Tongue (tissue), 2 donors: ENCODE measurements around the gene C19orf85. TPM values are rescaled to one million over a fixed set of nuclear protein-coding genes. Genes with fewer than 3 reads are reported as not detected.

Source experiments
- DNase-seq: peaks from one replicate; pipeline ENCODE4 v3.0.0-alpha.2; 2015
- total RNA-seq: library from RNA; depleted of rRNA; stranded (reverse); fragments of >200 nt; gene quantifications from one replicate; pipeline ENCODE4 v1.2.3, GENCODE V29; 2014

C19orf85 gene
- total RNA-seq, 1 donor from 2014 or later, result not detected

DNA sequence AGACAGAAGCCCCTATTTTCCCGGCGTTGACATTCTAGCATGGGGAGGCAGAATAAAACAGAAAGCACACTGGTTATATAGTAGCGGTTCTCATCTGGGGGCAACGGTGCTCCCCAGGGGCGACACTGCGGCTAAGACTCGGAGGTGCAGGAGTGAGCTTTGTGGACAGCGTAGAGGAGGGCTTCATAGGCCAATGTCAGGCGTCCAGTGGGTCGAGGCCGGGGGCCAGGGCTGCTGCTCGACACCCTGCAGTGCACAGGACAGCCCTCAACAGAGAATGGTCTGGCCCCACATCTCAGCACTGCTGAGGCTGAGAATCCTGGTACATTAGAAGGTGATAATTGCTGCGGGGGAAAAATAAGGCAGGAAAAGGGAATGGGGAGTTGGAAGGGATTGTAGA is 13.4 kb upstream of the C19orf85 start:
- DNase-seq, result no peak

DNA sequence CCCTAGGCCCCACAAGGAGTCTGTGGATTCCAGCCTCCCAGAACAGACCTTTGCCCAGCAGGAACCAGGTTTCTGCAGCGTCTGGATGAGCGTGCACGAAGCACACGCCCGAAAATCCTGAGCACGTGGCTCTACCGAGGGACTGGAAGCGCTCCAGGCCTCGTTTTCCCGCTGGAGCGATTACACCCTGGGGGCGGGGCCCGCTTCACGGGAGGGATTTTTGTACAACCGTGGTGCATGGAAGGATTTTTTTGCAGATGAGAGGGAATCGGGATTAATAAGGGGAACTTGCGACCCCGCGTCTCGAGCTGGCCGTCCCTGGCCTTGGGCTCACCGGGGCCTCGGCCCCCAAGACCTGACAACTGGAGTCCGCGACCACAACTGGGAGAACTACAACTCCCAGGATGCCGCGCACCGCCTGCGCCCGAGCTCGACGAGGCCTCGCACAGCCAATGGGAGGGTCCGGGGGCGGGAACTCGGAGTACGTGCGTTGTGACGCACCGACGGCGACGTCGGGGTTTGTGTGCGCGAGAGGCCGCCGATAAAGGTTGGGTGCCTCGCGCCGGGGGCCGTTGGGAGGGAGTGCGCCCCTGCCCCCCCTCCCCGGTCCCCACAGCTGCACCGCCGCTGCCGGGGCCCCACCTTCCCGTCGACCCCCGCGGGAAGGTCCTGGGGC is 11.7 kb upstream of the C19orf85 start, which contains the start of gene ZNF628:
Gene ZNF628, plus strand, starts transcription at position 518 of the 676 bp plus-strand sequence. CDS start 3,294 bp downstream, outside the sequence.
- DNase-seq, result peak; percentile 99

DNA sequence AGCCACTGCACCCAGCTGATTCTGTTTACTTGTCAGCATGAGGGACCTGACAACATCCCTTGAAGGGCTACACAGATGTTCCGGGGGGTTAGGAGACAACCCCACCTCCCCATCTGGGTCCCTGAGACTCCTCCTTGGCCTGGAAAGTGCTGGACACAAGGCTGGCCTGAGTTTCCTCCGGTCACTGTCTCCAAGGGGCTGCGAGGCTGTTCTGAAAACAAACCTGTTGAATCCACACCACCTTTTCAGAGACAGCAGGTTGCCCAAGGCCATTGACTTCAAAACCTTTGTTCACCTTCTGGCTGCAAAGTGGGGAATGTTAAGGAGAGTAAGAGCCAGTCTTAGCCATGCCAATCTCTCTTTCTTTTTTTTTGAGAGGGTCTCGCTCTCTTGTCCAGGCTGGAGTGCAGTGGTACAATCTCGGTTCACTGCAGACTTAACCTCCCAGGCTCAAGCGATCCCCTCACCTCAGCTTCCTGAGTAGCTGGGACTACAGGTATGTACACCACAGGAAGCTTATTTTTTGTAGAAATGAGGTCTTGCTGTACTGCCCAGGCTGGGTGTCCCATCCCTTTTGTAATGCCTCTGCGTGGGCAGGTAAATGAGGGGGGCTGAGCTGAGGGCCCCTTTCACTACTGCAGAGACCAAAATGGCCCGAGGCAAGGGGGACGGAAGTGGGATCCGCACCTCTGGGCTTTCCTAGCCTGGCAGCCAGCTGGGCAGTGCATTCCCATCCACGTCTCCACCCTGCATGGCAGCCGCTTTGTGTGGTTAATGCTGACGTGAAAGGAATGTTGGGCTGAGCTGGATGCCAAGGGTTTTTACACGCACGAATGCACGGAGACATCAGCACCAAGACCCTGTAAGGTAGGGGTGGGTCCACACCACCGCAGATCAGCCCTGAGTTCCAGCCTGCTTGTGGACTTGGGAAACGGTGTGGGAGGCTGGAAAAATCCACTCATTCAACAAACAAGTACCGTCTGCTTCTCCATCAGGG is 10.0 kb upstream of the C19orf85 start:
- DNase-seq, result no peak

DNA sequence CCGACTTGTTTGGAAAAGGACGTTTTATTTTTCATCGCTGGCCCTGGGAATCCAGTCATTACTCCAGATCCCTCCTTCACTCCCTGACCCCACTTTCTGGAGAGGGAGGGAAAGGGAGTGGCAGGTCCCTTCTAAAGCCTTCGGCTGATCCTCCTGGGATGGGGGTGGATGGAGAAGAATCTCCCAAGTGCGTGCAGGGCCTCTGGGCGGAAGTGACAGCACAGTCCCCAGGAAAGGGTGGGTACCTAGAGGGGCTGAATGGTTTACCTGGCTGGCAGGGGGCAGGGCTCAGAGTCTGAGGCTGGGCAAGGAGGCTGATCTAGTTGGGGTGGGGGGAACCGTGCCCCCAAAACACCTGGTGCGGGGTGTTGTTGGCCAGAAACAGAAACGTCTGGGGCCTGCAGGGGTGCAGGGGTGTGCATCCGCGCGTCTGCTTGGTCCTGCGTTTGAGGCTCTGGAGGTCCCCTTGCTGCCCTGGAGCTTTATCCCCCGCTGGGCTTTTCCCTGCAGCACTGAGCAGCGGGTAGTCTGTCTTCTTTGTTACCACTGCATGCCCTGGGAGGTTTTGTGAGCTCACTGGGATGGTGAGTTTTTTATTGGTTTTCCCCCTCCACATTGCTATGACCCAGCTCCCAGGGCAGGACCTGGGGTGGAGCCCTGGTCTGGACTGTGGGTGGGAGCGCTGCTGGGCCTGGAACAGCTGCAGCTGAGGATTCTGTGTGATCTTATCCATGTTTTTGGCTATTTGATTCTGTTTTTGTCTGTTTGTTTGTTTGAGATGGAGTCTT is 8.9 kb upstream of the C19orf85 start:
- no peak for DNase-seq

DNA sequence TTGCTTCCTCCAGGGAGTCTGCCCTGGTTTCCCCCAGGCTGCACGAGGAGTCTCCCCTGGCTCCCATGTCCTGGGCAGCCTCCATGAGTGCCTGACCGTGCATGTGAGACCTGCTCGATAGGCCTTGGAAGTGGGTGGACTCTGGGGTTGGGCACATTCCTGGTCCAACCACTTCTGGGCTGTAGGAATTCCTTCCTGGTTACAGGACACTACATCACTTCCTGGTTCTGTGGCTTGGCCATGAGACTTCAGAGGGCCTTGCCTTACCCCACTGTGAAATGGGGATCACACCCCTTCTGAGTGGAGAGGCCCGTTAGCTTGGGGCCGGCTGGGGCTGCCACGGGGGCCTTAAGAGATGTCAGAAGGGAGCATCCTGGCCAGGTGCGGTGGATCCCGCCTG is 7.9 kb upstream of the C19orf85 start:
- DNase-seq, result no peak

DNA sequence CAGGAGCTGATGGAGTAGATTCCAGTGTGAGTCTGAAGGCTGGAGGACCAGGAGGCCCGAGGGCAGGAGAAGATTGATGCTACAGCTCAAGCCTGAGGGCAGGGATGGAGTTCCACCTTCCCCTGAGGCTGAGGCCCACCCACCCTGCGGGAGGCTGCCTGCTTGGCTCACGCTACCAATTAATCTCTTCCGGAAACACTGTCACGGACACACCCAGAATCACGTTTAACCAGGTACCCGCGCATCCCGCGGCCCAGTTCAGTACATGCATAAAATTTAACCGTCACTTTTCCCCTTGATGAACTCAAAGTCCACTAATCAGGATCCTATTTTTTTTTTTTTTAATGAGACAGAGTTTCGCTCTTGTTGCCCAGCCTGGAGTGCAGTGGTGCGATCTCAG is 6.7 kb upstream of the C19orf85 start:
- no peak for DNase-seq

DNA sequence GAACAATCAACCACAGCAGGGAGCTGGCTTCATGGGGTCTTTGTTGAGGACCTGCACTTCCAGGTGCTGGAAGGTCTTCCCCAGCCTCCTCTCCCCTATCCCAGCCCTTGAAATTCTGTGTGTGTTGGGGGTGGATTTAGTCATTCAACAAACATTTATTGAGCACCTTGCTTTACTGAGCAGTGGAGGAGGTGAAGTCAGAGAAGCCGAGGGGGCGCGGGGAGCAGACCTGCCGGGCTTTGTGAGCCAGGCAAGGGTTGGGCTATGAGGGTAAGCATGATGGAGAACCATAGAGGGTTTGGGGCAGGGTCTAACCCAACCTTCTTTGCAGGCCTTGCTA is 3.5 kb upstream of the C19orf85 start:
- no peak for DNase-seq

DNA sequence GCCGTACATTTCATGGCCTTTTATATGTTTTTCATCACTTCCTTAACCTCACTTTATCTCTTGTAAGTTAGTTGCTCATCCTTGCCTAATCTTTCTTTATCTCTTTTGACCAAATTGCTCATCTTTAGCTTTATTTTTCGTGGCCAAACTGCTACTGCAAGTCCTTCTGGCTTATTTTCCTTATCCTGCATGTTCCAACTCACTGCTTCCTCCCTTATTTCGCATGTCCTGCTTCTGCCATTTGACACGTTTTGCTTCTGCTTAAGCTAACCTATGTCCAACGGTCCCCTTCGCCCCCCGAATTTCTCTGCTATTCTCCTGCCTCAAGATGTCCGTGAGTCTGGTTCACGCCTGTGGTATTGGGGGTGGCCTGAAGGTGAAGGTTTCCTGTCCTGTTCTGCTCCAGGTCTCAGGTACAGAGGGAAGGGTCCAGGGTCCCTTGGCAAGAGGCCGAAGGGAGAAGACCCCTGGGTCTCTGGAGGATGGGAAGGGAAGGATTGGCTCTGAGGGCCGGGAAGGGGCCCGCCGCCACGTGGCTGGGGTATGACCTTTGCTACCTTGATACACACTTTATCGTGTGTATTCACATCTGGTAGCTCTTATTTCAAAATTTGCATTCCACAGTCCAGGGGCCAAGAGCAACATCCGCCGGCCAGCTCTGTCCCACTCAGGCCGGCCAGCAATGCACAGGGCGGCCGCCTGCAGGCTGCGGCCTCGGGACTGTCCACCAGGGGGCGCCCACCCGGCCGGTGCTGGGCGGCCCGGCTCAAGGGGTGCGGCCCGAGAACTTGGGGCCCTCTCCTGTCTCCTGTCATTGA is 2.9 kb upstream of the C19orf85 start:
- DNase-seq, result peak; percentile 68

DNA sequence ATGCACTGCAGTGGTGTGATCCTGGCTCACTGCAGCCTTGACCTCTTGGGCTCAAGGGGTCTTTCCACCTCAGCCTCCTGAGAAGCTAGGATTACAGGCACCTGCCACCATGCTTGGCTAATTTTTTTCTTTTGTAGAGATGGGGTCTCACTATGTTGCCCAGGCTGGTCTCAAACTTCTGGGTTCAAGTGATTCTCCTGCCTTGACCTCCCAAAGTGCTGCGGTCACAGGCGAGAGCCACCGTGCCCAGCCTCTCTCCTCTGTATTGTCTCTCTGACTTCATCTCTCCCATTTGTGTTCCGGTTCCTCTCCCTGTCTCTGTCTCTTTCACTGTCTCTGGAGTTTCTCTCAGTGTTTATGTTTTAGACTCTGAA is 1.7 kb upstream of the C19orf85 start:
- no peak for DNase-seq

DNA sequence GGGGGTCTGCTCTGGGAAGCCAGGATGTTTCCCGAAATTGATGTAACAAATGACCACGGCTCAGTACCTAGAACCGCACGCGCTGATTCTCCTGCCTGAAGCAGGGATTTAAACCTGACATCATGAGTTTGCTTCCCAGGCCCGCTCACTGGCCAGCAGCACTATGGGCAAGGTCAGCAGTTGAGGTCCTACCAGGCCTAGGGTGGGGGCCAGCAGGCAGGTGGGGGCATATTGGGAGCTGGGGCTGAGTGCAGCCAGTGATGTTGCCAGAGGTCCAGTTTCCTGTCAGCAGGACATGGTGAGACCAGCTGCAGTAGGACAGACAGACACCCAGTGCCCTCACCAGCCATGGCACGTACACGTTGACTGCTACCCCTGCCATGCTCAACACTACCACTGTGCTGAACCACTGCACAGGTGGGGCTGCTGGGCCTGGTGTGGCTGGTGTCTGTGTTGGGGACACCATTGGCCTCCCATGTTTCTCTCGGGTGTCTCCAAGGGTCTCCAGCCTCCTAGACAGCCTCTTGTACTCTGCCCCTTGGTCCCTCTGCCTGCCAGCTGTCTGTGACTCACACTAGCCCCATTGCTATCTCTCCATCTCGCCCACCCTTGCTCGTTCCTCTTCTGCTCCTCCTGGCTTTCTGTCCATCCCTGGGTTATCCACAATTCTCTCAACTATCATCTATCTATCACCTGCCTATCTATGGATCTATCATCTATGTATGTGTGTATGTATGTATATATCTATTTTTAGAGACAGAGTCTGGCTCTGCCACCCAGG is 1.1 kb upstream of the C19orf85 start:
- DNase-seq, result no peak

DNA sequence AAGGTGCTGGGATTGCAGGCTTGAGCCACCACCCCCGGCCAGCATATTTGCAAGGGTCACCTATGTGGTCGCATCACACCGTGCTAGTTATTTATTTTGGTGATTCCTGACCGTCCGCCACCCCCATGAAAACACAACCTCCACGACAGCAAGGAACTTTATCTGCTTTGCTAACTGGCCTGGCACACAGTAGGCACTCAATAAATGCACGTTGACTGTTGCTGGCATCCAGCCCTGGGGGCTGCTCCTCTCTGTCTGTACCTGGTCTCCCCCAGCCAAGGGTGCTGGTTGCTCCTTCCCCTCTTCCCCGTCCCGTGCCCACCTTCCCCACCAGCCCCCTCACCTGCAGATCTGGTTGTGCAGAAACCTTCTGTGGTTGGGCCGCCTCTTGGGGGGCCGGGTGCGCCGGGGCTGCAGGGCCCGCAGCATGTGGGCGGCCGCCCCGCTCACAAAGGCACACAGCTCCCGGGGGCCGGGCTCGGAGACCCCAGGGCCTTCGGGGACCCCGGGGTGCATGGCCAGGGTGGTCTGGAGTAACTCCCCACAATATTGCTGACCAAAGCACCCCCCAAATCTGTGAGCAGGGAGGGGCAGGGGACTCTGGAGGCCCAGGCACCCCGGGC is 401 bp downstream of the C19orf85 start:
- no peak for DNase-seq

DNA sequence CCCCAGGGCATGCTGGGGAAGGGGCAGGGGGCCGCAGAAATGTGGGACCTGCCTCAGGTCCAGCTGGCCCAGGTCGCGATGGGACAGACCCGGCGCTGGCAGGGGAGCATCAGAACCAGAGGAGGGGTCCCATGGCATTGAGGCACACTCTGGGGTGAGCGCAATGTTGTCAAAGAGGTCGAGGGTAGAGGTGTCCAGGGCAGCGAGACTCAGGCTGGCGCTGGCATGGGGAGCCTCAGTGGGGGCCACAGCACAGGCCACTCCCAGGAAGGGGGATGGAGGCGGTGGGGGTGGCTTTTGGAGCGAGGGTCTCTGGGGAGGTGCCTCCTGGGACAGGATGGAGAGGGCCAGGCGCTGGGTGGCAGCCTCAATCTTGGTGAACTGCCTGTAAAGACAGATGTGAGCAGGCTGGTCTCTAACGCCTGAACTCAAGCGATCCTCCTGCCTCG is 944 bp downstream of the C19orf85 start:
- no peak for DNase-seq

DNA sequence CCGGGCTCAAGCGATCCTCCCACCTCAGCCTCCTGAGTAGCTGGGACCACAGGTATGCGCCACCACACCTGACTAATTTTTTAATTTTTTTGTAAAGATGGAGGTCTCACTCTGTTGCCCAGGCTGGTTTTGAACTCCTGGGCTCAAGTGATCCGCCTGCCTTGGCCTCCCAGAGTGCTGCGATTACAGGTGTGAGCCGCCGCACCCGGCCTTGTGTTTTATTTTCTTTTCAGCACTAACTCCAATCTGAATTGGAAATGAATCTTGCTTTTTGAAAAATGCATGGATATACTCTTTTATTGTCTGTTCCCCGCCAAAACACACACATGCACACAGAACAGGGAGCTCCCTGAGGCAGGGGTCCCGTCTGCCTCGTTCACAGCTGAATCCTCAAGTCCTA is 1.8 kb downstream of the C19orf85 start:
- no peak for DNase-seq

DNA sequence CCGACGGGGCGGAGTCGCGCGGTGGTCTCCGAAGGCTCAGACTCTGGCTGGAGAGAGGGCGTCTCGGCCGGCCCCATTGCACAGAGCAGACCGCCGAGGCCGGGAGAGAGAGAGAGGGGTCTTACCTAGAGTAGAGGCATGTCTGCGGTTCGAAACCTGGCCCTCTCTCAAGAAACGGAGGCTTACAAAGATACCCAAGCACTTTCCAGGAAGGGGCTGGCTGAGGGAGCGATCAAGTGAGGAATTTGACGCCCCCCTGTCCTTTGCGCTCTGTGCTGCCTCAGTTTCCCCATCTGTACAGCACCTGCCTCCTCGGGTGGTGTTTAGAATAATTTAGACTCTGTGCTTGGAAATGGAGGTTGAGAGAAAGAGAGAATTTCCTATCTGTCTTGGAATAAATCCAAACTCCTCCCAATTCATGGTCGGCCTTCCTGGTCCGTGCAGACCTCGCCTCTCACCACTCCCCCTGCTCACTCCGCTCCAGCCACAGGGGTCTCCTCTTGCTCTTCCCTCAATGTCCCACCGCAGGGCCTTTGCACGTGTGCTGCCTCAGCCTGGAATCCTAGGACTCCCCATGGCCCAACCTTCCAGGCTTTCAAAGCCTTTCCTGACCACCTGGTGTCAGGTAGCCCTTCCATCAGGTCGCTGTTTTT is 2.5 kb downstream of the C19orf85 start:
- peak; percentile 56 for DNase-seq

DNA sequence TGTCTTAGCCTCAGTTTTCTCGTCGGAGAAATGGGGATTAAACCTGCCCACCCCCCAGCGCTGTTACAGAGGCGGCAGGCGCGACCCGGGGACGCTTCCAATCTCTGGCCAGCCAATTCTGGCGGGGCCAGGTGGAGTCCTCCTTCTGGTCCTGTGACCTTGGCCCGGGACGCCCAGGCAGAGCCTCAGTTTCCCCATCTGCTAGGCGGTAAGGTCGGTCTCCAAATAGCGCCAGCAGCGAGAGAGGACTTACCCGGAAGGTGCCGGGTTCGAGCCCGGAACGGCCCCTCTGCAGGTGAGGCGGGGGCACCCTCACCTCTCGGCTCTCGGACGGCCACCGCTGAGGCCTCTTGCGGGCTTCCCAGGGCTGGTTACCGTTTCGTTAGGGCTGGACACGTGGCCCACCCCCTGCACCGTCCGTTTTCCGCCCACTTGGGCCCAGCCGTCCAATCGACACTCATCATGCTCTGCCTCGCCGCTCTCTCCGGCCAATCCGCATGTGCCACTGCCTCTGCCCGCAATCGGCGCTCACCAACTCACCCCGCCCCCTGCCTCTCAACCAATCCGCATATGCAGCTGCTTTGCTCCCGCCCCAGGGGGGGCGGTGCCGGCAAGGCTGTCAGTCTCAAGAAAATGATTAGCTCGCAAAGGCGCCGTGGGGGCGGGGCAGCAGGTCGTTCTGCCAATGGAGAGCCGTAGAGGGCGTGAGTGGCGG is 3.1 kb downstream of the C19orf85 start, which contains the start of gene ISOC2:
Gene ISOC2, minus strand, starts transcription at position 384 of the 715 bp plus-strand sequence. CDS start 5,156 bp downstream, outside the sequence.
- DNase-seq, result peak; percentile 100

DNA sequence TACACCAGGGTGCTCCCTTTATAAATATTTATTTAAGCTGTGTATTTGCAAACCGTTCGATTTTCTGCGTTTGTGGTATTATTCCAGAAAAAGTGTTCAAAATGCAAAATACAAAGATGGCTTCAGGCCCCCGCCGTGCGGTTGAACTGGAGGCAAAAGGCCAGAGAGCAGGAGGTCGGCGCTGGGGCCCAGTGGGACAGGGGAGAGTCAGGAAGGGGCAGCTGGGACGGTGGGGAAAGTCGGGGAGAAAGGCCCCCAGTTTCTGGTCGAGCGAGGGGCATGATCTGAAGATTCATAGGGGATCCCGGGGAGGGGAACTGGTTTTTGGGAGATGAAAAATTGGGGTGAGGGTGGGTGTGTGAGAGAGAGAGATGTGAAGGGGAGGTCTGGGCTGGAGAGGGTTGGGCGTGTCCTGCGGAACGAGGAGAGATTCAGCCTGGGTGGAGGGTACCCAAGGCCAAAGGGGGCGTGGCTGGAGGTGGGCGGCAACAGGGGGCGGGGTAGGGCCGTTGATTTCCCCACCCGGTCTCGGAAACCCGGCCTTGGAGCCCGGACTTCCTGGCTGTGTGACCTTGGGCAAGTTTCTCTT is 3.8 kb downstream of the C19orf85 start:
- peak; percentile 87 for DNase-seq

DNA sequence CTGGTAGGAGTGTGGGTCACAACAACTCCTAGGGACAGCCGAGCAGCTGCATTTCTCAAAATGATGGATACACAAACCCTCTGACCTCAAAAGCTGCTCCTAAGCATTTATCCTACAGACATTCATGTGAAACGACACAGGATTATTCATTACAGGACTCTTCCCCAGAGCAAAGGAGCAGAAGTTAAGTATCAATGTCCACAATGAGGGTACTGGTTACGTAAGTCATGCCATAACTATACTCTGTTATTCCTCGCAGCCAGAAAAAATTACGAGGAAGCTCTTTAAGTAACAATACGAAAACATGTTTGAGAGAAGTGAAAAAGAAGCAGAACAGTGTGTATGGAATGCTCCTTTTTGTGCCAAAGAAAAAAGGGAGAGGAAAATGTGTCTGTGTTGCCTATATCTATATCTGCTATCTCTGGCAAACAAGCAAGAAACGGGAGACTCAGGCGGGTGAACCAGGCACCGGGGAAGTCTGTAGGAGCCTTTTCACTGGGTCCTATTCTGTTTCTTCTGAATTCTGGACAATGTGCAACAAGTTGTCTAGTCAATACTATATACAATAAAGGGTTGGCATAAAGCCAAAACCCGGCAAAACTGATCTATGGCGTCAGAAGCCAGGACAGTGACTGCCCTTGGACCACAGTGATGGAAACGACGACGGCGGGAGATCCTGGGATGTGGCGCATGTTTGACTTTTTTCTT is 4.4 kb downstream of the C19orf85 start:
- peak; percentile 54 for DNase-seq

DNA sequence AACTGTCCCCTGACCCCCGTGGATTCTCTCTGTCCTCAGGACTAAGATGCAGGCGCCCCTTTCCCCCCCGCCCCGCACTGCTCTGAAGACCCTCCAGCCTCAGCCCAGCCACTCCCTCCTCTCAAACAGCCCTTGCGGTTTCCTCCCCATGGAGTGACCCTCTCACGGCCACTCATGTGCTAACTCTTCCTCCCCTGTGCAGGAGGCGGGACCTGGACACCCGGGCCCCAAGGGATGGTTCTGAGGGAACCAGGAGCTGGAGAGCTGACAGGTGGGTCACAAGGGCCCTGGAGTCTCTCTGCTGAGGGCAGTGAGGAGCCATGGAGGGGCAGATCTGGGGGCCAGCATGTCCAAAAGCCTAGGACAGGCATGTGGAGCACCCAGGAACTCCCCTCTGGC is 5.0 kb downstream of the C19orf85 start:
- no peak for DNase-seq
